Brain microvascular endothelial cell (primary cell): ENCODE results near the gene SERPINF2.
A peak's percentile ranks its signal among the peaks of the same experiment; 100 is the strongest.

ENCODE experiments used
- DNase-seq: peaks from one replicate; pipeline ENCODE4 v3.0.0-alpha.2; 2020
- H3K27ac ChIP-seq: fragments of 250-450 bp; sonication (Bioruptor Pico); 2 replicates; pipeline ENCODE4 v1.5.1; 2020; ENCODE audit warnings: mild to moderate bottlenecking, moderate library complexity
- H3K27me3 ChIP-seq: fragments of 250-450 bp; sonication (Bioruptor Pico); replicated peaks from 2 replicates; pipeline ENCODE4 v1.5.1; 2020; ENCODE audit warnings: mild to moderate bottlenecking
- H3K36me3 ChIP-seq: fragments of 250-450 bp; sonication (Bioruptor Pico); replicated peaks from 2 replicates; pipeline ENCODE4 v1.5.1; 2020; ENCODE audit warnings: mild to moderate bottlenecking
- H3K4me3 ChIP-seq: 2 replicates; pipeline ENCODE4 v1.5.1; 2011; ENCODE audit warnings: low read depth, mild to moderate bottlenecking, control low read depth, low read length, moderate library complexity
- in situ Hi-C: cut with HindIII; loops from 2 replicates; pipeline ENCODE4 v1.10.0; 2017; ENCODE audit warnings: low sequenced_read_pairs, low pct_ligation_motif_present
- TF ChIP-seq, protein P1 (sequence below): IDR thresholded peaks from 2 replicates; pipeline ENCODE4 v1.5.1; 2011; ENCODE audit warnings: low read depth, mild to moderate bottlenecking, moderate library complexity, low read length, control low read depth, inconsistent platforms; ENCODE audit errors: missing control alignments

SERPINF2 gene

DNA sequence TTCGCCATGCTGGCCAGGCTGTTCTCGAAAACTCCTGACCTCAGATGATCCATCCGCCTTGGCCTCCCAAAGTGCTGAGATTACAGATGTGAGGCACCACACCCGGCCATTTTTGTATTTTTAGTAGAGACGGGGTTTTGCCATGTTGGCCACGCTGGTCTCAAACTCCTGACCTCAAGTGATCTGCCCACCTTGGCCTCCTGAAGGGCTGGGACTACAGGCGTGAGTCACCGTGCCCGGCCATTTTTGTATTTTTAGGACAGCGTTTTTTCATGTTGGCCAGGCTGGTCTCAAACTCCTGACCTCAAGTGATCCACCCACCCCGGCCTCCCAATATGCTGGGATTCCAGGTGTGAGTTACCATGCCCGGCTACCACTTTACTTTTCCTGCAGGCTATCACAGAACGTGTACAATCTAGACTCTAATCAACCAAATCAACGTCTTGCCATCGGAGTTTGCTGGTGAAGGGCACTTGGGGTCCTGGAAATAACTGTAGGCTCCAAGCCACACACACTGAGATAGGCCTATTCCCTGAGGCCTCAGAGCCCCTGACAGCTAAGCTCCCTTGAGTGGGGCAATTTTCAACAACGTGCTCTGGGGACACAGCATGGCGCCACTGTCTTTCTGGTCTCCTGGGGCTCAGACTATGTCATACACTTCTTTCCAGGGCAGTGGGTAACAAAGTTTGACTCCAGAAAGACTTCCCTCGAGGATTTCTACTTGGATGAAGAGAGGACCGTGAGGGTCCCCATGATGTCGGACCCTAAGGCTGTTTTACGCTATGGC, 31.9 kb downstream of the SERPINF2 start:
- Histone ChIP-seq H3K36me3 (peaks cover 7% of the 10 kb centered on the region), H3K27me3 (no peaks in the 10 kb centered on the region), H3K4me3 (no peak overlapping the region), H3K27ac (no peak overlapping the region)
- in situ Hi-C loops = no loop called here
- TF ChIP-seq, protein P1, sequence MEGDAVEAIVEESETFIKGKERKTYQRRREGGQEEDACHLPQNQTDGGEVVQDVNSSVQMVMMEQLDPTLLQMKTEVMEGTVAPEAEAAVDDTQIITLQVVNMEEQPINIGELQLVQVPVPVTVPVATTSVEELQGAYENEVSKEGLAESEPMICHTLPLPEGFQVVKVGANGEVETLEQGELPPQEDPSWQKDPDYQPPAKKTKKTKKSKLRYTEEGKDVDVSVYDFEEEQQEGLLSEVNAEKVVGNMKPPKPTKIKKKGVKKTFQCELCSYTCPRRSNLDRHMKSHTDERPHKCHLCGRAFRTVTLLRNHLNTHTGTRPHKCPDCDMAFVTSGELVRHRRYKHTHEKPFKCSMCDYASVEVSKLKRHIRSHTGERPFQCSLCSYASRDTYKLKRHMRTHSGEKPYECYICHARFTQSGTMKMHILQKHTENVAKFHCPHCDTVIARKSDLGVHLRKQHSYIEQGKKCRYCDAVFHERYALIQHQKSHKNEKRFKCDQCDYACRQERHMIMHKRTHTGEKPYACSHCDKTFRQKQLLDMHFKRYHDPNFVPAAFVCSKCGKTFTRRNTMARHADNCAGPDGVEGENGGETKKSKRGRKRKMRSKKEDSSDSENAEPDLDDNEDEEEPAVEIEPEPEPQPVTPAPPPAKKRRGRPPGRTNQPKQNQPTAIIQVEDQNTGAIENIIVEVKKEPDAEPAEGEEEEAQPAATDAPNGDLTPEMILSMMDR = no peak
- DNase-seq = no peak

DNA sequence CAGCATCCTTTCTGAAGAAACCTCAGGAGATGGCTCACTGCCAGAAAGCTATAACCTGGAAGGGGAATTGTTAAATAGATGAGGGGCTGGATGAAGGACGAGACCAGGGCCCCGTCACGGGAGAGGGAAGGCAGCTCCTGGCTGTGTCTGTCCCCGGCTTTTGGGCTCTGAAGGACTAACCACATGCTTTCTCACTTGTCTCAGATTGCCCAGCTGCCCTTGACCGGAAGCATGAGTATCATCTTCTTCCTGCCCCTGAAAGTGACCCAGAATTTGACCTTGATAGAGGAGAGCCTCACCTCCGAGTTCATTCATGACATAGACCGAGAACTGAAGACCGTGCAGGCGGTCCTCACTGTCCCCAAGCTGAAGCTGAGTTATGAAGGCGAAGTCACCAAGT, 33.7 kb downstream of the SERPINF2 start:
- DNase-seq = no peak
- in situ Hi-C loops = no loop called here

DNA sequence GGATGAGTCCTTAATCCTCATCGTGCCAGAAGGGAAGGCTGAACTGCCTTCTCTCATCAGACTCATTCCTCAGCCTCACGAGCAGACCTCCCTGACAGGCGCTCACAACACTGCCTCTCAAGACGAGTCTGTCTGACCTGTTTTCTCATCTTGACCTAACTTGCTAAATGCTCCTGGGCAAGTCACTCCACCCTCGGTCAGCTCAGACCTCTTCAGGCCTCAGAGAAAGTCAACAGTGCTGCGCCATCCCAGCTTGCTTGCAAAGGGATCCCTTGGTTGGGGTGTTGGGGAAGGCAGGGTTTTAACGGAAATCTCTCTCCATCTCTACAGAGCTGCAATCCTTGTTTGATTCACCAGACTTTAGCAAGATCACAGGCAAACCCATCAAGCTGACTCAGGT, 34.2 kb downstream of the SERPINF2 start:
- no peaks in the 10 kb centered on the region for H3K27me3 ChIP-seq
- TF ChIP-seq, protein P1 = no peak
- no peak for DNase-seq
- no peak overlapping the region for H3K27ac ChIP-seq
- peaks cover 14% of the 10 kb centered on the region for H3K36me3 ChIP-seq
- in situ Hi-C loops = no loop called here
- H3K4me3 ChIP-seq = no peak overlapping the region

More for the DNA sequence above, 33.7 kb downstream of the SERPINF2 start:
- no peak overlapping the region for H3K27ac ChIP-seq
- no peak overlapping the region for H3K4me3 ChIP-seq
- no peaks in the 10 kb centered on the region for H3K27me3 ChIP-seq
- TF ChIP-seq, protein P1 = no peak
- H3K36me3 ChIP-seq = peaks cover 13% of the 10 kb centered on the region

DNA sequence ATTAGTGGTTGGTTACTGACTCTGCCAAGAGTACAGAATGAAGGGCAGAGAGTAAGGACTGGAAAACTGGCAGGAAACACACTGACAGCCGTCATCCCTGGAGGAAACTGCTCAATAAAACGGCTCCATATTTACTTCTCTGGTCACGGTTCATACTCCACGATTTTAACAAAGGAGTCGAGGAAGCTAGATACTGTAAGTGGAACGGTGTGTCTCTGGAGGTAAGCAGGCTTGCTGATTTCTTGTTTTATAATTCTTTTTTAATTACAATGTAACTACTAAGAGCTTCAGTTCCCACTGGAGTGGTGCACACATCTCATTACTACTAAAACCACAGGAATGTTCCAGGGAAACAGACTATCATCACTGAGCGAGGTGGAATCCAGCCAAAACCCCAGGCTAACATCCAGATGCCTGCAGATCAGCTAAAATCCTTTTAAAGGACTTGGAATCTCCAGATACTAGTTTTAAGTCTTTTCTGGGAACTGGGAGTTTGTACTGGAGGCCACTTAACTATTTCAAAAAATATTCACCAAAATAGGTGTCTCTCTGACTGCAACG, 37.0 kb downstream of the SERPINF2 start:
- peak overlapping the region; percentile 72 for H3K27ac ChIP-seq
- peaks cover 14% of the 10 kb centered on the region for H3K36me3 ChIP-seq
- H3K4me3 ChIP-seq = peak overlapping the region; percentile 1

DNA sequence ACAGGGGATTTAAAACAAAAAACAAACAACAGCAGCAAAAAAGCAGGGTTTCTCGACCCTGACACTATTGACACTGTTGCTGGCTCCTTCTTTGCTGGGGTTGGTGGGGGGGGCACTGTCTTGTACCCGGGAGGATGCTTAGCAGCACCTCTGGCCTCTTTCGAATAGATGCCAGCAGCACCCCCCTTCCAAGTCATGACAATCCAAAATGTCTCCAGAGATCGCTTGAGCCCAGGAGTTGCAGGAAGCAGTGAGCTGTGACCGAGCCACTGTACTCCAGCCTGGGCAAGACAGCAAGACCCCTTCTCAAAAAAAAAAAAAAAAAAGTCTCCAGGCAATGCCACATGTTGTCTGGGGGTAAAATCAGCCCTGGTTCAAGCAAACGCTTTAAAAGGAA, 39.5 kb downstream of the SERPINF2 start:
- Histone ChIP-seq H3K36me3 (peaks cover 14% of the 10 kb centered on the region), H3K4me3 (no peak overlapping the region), H3K27ac (no peak overlapping the region), H3K27me3 (no peaks in the 10 kb centered on the region)
- TF ChIP-seq, protein P1 = no peak
- DNase-seq = no peak
- in situ Hi-C loops = loop anchor here (10.0 kb wide), 1 partner anchor 67 kb away; the partner anchor contains the start of gene TLCD2

More for the DNA sequence above, 37.0 kb downstream of the SERPINF2 start:
- DNase-seq = peak; percentile 94
- TF ChIP-seq, protein P1 = no peak
- in situ Hi-C loops = loop anchor here (10.0 kb wide), 1 partner anchor 65 kb away; the partner anchor contains the start of gene TLCD2
- H3K27me3 ChIP-seq = no peaks in the 10 kb centered on the region
